Chondrocyte (in vitro differentiated cells): ENCODE data around the gene ABLIM2. TPM values are rescaled to one million over a fixed set of nuclear protein-coding genes. Genes with fewer than 3 reads are reported as not detected.
A peak's percentile ranks its signal among the peaks of the same experiment; 100 is the strongest.

ENCODE experiments used
- DNase-seq: peaks from one replicate; pipeline ENCODE4 v3.0.0; 2021; ENCODE audit warnings: mixed read lengths, low spot score
- H3K27ac Mint-ChIP-seq: one replicate; pipeline ENCODE4 v1.8.0; 2021; ENCODE audit warnings: mild to moderate bottlenecking, moderate library complexity, mixed read lengths; ENCODE audit not compliant: unreplicated experiment
- H3K27me3 Mint-ChIP-seq: 2 replicates; pipeline ENCODE4 v1.8.0; 2021; ENCODE audit warnings: low read depth, mixed read lengths
- H3K36me3 Mint-ChIP-seq: 2 replicates; pipeline ENCODE4 v1.8.0; 2021; ENCODE audit warnings: low read depth, mixed read lengths
- H3K4me1 Mint-ChIP-seq: 2 replicates; pipeline ENCODE4 v1.8.0; 2021; ENCODE audit warnings: low read depth, mild to moderate bottlenecking, mixed read lengths
- H3K4me3 Mint-ChIP-seq: one replicate; pipeline ENCODE4 v1.8.0; 2021; ENCODE audit warnings: mild to moderate bottlenecking, moderate library complexity, mixed read lengths; ENCODE audit not compliant: unreplicated experiment
- H3K9me3 Mint-ChIP-seq: 2 replicates; pipeline ENCODE4 v1.8.0; 2021; ENCODE audit warnings: low read depth, mixed read lengths
- total RNA-seq: library from RNA; stranded (reverse); gene quantifications from 3 replicates; pipeline ENCODE4 v1.2.1, GENCODE V29; 2021
- TF ChIP-seq, protein P1 (sequence below): fragments of 200-600 bp; sonication (generic); IDR thresholded peaks from 2 replicates; pipeline ENCODE4 v1.5.0; 2021; ENCODE audit warnings: antibody characterized with exemption, mild to moderate bottlenecking, moderate library complexity

ABLIM2 gene
- total RNA-seq, 1 donor from 2014 or later, result 0.47 TPM

DNA sequence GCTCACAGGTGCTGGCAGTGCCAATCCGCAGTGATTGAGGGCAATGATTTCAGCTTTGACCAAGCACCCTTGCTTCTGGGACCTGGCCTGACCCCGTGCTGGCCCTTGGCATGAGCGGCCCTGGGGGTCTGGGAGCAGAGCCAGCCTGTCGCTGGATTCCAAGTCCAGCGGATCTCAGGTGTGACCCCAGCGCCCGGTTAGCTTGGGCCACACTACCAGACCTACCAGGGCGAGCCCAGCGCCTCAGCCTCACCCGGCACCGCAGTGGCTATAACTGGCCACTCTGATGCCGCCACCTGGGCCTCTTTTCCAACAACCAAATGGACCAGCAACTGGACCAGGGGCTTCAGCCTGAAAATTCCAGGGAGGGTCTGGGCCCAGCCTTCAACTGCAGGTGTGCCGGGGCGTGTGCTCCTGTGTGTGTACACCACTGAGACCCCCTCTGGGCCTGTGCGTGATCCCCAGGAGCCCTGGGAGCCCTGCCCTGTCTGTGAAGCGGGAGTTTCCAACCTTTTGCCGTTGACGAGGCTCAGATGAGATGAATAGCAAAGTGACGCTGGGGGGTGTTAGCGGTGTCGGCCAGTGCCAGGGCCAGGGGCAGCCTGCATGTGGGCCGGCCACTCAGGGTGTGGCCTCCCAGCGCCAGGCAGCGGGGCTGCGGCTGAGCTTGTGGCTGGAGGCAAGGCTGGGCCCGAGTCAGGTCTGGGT, 41.1 kb upstream of the ABLIM2 start:
- H3K27me3 Mint-ChIP-seq, result peaks cover 11% of the 10 kb centered on the region
- no peak for DNase-seq
- TF ChIP-seq, protein P1, sequence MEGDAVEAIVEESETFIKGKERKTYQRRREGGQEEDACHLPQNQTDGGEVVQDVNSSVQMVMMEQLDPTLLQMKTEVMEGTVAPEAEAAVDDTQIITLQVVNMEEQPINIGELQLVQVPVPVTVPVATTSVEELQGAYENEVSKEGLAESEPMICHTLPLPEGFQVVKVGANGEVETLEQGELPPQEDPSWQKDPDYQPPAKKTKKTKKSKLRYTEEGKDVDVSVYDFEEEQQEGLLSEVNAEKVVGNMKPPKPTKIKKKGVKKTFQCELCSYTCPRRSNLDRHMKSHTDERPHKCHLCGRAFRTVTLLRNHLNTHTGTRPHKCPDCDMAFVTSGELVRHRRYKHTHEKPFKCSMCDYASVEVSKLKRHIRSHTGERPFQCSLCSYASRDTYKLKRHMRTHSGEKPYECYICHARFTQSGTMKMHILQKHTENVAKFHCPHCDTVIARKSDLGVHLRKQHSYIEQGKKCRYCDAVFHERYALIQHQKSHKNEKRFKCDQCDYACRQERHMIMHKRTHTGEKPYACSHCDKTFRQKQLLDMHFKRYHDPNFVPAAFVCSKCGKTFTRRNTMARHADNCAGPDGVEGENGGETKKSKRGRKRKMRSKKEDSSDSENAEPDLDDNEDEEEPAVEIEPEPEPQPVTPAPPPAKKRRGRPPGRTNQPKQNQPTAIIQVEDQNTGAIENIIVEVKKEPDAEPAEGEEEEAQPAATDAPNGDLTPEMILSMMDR, result no peak
- no peaks in the 10 kb centered on the region for H3K36me3 Mint-ChIP-seq
- H3K9me3 Mint-ChIP-seq, result no peaks in the 10 kb centered on the region
- H3K27ac Mint-ChIP-seq, result peak overlapping the region; percentile 76
- H3K4me1 Mint-ChIP-seq, result peaks cover 24% of the 10 kb centered on the region
- peak overlapping the region; percentile 51 for H3K4me3 Mint-ChIP-seq

DNA sequence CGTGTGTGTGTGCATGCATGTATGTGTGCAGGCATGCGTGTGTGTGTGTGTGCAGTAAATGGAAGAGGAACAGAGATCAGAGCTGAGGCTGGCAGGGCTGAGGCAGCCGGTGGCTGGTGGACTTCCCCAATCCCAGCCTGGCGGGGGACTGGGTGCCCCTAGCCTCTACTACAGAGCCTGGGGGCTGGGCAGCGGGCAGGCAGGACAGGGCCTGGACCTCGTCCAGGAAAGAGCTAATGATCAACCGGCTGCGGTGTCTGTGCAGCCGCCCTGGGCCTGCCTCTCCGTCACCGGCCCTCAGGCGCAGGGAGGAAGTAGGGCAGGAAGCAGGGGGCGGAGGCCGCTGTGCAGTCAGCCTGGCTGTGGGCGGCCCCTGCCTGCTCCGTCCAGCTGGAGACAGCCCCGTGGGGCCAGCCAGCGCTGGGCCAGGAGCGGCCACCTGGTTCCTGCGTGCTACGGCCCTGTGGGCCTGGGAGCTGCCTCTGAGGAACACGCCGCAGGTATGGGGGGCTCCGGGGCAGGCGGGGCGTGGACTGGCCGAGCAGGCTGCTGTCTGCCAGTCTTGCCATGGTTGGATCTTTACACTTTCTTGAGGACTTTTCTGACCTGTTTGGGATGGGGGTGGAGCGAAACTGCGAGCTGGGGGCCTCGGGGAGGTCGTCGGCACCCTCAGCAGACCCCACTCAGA, 40.4 kb upstream of the ABLIM2 start, which contains the start of gene SH3TC1:
SH3TC1 (plus strand) TSS at position 385 of the 688 bp plus-strand sequence. CDS start 5,905 bp downstream, outside the sequence.
- Mint-ChIP-seq H3K4me3 (peak within 1 kb of the TSS; percentile 51), H3K27me3 (peaks cover 11% of the 10 kb centered on the region), H3K27ac (peak within 1 kb of the TSS; percentile 76), H3K36me3 (no peaks in the 10 kb centered on the region), H3K9me3 (no peaks in the 10 kb centered on the region), H3K4me1 (peaks cover 24% of the 10 kb centered on the region)
- TF ChIP-seq, protein P1, result no peak
- DNase-seq, result no peak

DNA sequence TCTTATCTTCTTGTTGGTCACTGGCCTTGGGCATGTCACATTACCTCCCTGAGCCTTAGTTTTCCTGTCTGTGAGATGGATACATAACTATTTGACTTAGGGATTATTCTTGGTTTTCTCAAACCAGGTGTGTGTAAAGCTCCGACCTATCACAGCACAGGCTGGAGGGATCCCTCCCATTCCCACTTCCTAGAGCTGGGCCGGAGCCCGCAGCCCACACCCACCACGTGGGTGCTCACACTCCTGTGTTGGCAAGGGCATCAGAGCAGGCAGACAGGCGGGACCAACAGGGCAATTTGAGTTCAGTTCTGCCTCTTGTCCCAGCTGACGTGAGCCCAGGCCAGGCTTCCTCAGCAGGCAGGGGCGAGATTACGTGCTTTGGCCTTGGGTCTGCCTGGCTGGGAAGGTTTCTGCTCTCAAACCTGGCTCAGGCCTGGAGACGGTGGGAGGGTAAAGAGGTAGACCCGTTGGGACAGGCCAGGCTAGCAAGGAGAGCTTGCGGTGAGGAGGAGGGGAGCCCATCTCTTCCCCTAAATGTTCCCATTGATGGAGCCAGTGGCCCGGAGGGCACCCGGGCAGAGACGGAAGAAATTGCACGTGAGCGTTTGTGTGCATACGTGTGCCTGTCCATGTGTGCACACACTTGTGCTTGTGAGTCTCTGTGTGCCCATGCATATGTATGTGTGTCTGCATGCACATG, 39.7 kb upstream of the ABLIM2 start:
- TF ChIP-seq, protein P1, result no peak
- no peak overlapping the region for H3K4me3 Mint-ChIP-seq
- H3K27me3 Mint-ChIP-seq, result peaks cover 11% of the 10 kb centered on the region
- peaks cover 24% of the 10 kb centered on the region for H3K4me1 Mint-ChIP-seq
- no peaks in the 10 kb centered on the region for H3K9me3 Mint-ChIP-seq
- H3K27ac Mint-ChIP-seq, result no peak overlapping the region
- H3K36me3 Mint-ChIP-seq, result no peaks in the 10 kb centered on the region
- no peak for DNase-seq

DNA sequence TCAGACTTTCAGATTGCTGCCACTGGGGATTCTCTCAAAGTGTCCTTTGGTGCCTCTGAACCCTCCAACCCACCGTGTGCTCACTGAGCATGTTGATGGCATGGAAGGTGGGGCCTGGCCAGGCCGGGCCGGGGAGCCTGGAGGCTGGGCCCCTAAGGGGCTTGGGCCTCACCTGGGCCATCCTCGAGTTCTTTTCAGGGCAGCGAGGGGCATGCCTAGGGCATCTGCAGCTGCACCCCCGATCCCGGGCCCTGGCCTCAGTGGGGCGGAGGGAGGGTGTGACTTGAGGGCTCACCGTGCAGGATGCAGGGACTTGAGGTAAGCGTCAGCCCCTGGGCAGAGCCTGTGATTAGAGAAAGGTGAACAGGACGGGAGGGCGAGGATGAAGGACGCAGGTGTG, 38.9 kb upstream of the ABLIM2 start:
- Mint-ChIP-seq H3K27ac (no peak overlapping the region), H3K4me3 (no peak overlapping the region), H3K36me3 (no peaks in the 10 kb centered on the region), H3K4me1 (peaks cover 28% of the 10 kb centered on the region), H3K9me3 (no peaks in the 10 kb centered on the region), H3K27me3 (peaks cover 11% of the 10 kb centered on the region)
- TF ChIP-seq, protein P1, result no peak
- DNase-seq, result no peak

DNA sequence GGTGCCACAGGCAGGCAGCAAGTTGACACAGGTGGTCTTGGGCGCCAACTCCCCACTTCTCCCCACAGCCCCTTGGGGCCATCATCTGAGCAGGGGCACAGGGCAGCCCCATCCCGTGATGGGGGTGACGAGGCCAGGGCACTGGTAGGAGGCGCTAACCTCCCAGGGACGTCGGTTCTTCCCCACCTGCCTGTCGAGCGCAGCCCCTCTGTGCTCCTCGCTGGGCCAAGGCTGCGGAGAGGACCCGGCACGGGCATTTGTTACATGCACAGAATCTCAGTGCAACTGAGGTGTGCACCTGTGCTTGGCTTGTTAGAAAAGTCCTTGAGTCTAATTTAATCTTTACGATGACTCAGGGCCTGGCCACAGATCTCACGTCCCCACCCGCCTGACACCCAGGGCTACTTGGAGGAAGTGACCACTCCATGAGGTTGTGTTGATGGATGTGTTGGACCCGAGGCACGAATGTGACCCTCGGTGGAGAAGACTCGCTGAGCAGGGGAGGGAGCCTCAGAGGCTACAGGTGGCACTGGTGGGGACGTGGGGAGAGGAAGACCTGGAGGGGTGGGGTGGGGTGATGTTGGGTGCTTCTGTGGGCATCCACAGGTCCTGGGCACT, 37.3 kb upstream of the ABLIM2 start:
- TF ChIP-seq, protein P1, result no peak
- no peak for DNase-seq
- Mint-ChIP-seq H3K4me3 (no peak overlapping the region), H3K27ac (no peak overlapping the region), H3K36me3 (no peaks in the 10 kb centered on the region), H3K4me1 (peaks cover 32% of the 10 kb centered on the region), H3K27me3 (peaks cover 9% of the 10 kb centered on the region), H3K9me3 (no peaks in the 10 kb centered on the region)
